ENCODE results near the gene RNF227. TPM values are rescaled to one million over a fixed set of nuclear protein-coding genes. Genes with fewer than 3 reads are reported as not detected.
A peak's percentile ranks its signal among the peaks of the same experiment; 100 is the strongest.

Gene RNF227
- total RNA-seq, 1 experiment from 2014 or later: 0.11 TPM

GRCh38 chr17:7886227-7887037 lies 29.7 kb downstream of the RNF227 start:
- H4K20me1 ChIP-seq (ENCODE audit: low read length): no peaks in the 10 kb centered on the region
- BruUV-seq (replicated peaks): TSS peak; percentile 54
- peak overlapping the region; percentile 94 for H3K4me3 ChIP-seq (ENCODE audit: low read length)
- H3F3A ChIP-seq (ENCODE audit: low read length, unreplicated experiment): peaks cover 11% of the 10 kb centered on the region
- H3K4me1 ChIP-seq (ENCODE audit: insufficient read depth, low read length): peaks cover 29% of the 10 kb centered on the region
- peak overlapping the region; percentile 96 for H3K27ac ChIP-seq (ENCODE audit: low read length)
- peak overlapping the region; percentile 55 for H2AFZ ChIP-seq (ENCODE audit: low read length)
- no peaks in the 10 kb centered on the region for H3K27me3 ChIP-seq (ENCODE audit: low read length)
- DNase-seq (peak; percentile 25), ATAC-seq (peak; percentile 4; the same call in 1 of the 2 replicates)
- H3K36me3 ChIP-seq (ENCODE audit: low read depth, low read length): peaks cover 10% of the 10 kb centered on the region; the same call in 1 of the 2 replicates
- H3K9me3 ChIP-seq (ENCODE audit: low read length): no peaks in the 10 kb centered on the region
- ChIA-PET POLR2A (ENCODE audit: unreplicated experiment) (no interaction called here), CTCF (no interaction called here)
- H3K9ac ChIP-seq (ENCODE audit: low read length): peak overlapping the region; percentile 76
- intact Hi-C loops (cut with micrococcal nuclease): loop anchor here (1.0 to 2.0 kb wide), 3 partner anchors 24 to 232 kb away; partner anchors contain the start of genes ALOXE3 and CNTROB
- H3K4me2 ChIP-seq (ENCODE audit: low read length): peak overlapping the region; percentile 95
- no peaks in the 10 kb centered on the region for H3K9me2 ChIP-seq (replicated peaks; ENCODE audit: low read length)
- TF ChIP-seq CTCF (conservative IDR thresholded peaks at IDR 0.05; ENCODE audit: low read depth, low read length) (no peak), EZH2phosphoT487 (IDR thresholded peaks at IDR 0.05; ENCODE audit: borderline replicate concordance, low read length) (no peak), EZH2 (IDR thresholded peaks at IDR 0.05; ENCODE audit: low read length, unreplicated experiment) (no peak)
- peaks cover 39% of the 10 kb centered on the region for H3K79me2 ChIP-seq (ENCODE audit: low read length)

GRCh38 chr17:7885367-7886226 lies 30.5 kb downstream of the RNF227 start:
- intact Hi-C loops (cut with micrococcal nuclease): loop anchor here (2.0 kb wide), 2 partner anchors 23 to 233 kb away; partner anchors contain the start of gene ALOXE3
- ATAC-seq: peak; percentile 4; the same call in 1 of the 2 replicates
- ChIA-PET POLR2A (ENCODE audit: unreplicated experiment) (no interaction called here), CTCF (no interaction called here)
- BruUV-seq (replicated peaks): no TSS peak
- no peaks in the 10 kb centered on the region for H3K9me3 ChIP-seq (ENCODE audit: low read length)
- H3K4me1 ChIP-seq (ENCODE audit: insufficient read depth, low read length): peaks cover 29% of the 10 kb centered on the region
- no peaks in the 10 kb centered on the region for H4K20me1 ChIP-seq (ENCODE audit: low read length)
- H3K79me2 ChIP-seq (ENCODE audit: low read length): peaks cover 39% of the 10 kb centered on the region
- no peak for TF ChIP-seq CTCF (conservative IDR thresholded peaks at IDR 0.05; ENCODE audit: low read depth, low read length)
- TF ChIP-seq EZH2 (IDR thresholded peaks at IDR 0.05; ENCODE audit: low read length, unreplicated experiment): no peak
- TF ChIP-seq EZH2phosphoT487 (IDR thresholded peaks at IDR 0.05; ENCODE audit: borderline replicate concordance, low read length): no peak
- peak overlapping the region; percentile 52 for H2AFZ ChIP-seq (ENCODE audit: low read length)
- peaks cover 11% of the 10 kb centered on the region for H3F3A ChIP-seq (ENCODE audit: low read length, unreplicated experiment)
- DNase-seq: peak; percentile 29
- peak overlapping the region; percentile 96 for H3K27ac ChIP-seq (ENCODE audit: low read length)
- no peaks in the 10 kb centered on the region for H3K27me3 ChIP-seq (ENCODE audit: low read length)
- H3K36me3 ChIP-seq (ENCODE audit: low read depth, low read length): peaks cover 4% of the 10 kb centered on the region; the same call in 1 of the 2 replicates
- peak overlapping the region; percentile 95 for H3K4me2 ChIP-seq (ENCODE audit: low read length)
- peak overlapping the region; percentile 76 for H3K9ac ChIP-seq (ENCODE audit: low read length)
- no peaks in the 10 kb centered on the region for H3K9me2 ChIP-seq (replicated peaks; ENCODE audit: low read length)
- peak overlapping the region; percentile 94 for H3K4me3 ChIP-seq (ENCODE audit: low read length)
